Measurements from ENCODE around the gene HMGCLL1.

HMGCLL1 gene

GRCh38 chr6:55447891-55448290, 131.1 kb downstream of the HMGCLL1 start:
- DNase-seq (ENCODE audit: low spot score), result no peak
- in situ Hi-C loops (cut with MboI; ENCODE audit: low pct_unique_long_range_greater_than_20kb, low sequenced_read_pairs, unreplicated experiment), result no loop called here
- no peak for TF ChIP-seq CTCF (IDR thresholded peaks at IDR 0.05; ENCODE audit: extremely low read depth, insufficient read depth, missing control alignments)

GRCh38 chr6:55445648-55446204, 133.3 kb downstream of the HMGCLL1 start:
- in situ Hi-C loops (cut with MboI; ENCODE audit: low pct_unique_long_range_greater_than_20kb, low sequenced_read_pairs, unreplicated experiment), result no loop called here
- TF ChIP-seq CTCF (IDR thresholded peaks at IDR 0.05; ENCODE audit: extremely low read depth, insufficient read depth, missing control alignments), result peak; percentile 39
- no peak for DNase-seq (ENCODE audit: low spot score)

- in situ Hi-C loops (cut with MboI; ENCODE audit: low pct_unique_long_range_greater_than_20kb, low sequenced_read_pairs, unreplicated experiment), result no loop called here
- TF ChIP-seq CTCF (IDR thresholded peaks at IDR 0.05; ENCODE audit: extremely low read depth, insufficient read depth, missing control alignments), result no peak
- DNase-seq (ENCODE audit: low spot score), result no peak
Measured at GRCh38 chr6:55443238-55444134, 135.5 kb downstream of the HMGCLL1 start.

- DNase-seq (ENCODE audit: low spot score), result no peak
- in situ Hi-C loops (cut with MboI; ENCODE audit: low pct_unique_long_range_greater_than_20kb, low sequenced_read_pairs, unreplicated experiment), result no loop called here
- TF ChIP-seq CTCF (IDR thresholded peaks at IDR 0.05; ENCODE audit: extremely low read depth, insufficient read depth, missing control alignments), result no peak
Measured at GRCh38 chr6:55438203-55438602, 140.8 kb downstream of the HMGCLL1 start.

GRCh38 chr6:55437141-55437540, 141.9 kb downstream of the HMGCLL1 start:
- TF ChIP-seq CTCF (IDR thresholded peaks at IDR 0.05; ENCODE audit: extremely low read depth, insufficient read depth, missing control alignments), result no peak
- in situ Hi-C loops (cut with MboI; ENCODE audit: low pct_unique_long_range_greater_than_20kb, low sequenced_read_pairs, unreplicated experiment), result no loop called here
- DNase-seq (ENCODE audit: low spot score), result no peak

GRCh38 chr6:55433446-55434130, 145.4 kb downstream of the HMGCLL1 start:
- no peak for TF ChIP-seq CTCF (IDR thresholded peaks at IDR 0.05; ENCODE audit: extremely low read depth, insufficient read depth, missing control alignments)
- DNase-seq (ENCODE audit: low spot score), result no peak
- in situ Hi-C loops (cut with MboI; ENCODE audit: low pct_unique_long_range_greater_than_20kb, low sequenced_read_pairs, unreplicated experiment), result no loop called here
